Effector CD4-positive, alpha-beta T cell (primary cell): Measurements from ENCODE around the gene MSI2.

Experiments
- DNase-seq: peaks from one replicate; pipeline ENCODE4 v3.0.0-alpha.2; 2020

Gene MSI2

DNA sequence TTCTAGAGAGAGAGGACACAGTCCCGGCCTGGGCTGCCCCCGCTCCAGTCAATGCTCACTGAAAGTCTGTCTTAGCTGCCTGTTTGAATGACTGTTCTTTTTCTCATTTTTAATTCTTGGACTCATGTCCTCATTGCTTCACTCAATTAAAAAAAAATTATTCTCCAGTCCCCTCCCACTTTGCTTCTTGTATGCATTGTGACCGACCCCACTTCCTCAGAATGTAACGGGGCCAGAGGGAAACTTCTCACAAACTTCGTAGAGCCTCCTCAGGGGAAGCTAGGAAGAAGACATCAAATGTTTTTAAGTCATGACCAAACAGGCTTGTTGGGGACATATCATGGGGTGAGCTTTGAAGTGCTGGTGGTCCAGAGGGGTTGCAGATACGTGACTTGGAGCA lies 375.5 kb downstream of the MSI2 start:
- DNase-seq: no peak

DNA sequence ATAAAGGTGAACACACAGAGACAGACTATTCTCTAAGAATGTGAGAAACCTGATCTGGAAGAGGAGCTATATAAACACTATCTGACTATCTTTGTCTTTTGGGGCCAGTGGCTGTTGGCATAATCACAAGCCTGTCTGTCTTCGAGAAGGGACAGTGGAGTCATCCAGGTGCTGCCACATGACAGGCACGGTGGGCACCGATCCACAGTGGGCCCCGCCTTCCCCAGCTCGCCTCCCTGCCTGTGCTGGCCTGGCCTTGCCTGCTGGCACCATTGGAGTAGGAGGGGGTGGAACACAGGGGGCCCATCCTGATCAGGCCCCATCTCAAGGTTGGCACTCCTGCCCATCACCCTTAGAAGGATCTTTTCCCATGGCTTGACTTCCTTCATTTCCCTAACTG lies 376.0 kb downstream of the MSI2 start:
- DNase-seq: no peak

DNA sequence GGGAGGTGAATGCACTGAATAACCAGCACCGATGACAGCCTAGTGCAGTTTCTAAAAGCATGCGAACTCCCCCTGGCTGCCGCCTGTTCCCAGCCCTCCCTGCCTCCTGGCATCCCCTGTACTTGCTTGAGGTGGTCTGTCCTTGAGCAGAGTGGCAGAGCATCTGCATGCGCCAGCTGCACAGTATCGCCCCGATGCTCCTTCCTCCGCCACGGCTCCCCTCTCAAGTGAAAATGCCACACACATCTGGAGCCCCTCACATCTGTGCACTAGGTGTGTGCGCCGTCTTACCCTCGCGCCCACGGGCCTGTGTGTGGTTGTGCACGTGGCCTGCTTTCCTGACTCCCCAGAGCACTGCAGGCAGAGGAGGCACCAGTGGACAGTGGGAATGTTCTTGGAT lies 376.9 kb downstream of the MSI2 start:
- no peak for DNase-seq

DNA sequence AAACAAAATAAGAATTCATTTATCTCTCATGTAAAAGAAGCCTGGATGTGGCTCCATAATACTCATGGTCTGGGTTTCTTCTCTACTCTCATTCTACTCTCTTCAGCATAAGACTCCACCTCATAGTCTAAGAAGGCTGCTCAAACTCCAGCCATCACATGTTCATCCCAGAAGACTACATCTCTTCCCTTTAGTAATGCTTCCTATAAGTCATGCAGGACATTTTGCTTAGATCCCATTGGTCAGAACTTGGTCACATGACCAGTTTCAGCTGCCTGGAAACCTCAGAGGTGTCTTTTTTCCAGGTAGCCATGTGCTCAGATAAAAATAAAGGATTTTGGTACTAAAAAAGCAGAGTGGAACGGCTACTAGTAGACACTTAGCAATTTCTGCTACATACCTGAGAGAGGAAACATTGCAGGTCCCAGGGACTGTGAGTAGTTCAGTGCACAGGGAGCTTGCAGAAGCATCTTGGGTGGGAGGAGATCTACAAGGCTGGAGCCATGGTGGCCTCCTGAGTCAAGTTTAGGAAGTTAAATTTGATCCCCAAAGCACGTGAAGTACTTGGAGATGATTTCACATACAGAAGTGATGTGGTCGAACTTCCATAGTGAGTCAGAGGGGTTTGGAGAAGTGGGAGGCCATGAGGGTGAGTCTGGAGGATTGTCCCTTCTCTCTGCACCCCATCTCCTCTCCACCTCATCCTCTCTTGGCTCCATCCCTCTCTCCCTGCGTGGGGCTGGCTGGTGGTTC lies 378.6 kb downstream of the MSI2 start:
- no peak for DNase-seq

DNA sequence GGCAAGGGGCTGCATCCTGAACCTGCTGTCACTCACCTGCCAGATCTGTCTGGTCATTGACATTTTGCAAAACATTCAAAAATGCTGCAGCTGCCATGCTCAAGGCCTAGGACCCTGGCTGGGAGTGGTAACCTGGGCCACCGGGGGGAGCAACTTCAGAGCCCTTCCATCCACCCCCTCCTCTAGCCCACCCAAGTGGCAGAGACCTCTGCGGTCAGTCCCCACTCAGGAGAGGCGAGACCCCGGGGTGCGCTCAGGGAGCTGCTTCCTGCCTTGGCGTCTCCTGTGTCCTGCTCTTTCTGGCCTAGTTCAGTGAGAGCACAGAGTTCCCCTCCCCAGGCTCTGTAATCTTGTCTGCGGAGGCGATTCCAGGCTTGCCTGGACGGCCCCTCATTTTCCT lies 380.0 kb downstream of the MSI2 start:
- no peak for DNase-seq

DNA sequence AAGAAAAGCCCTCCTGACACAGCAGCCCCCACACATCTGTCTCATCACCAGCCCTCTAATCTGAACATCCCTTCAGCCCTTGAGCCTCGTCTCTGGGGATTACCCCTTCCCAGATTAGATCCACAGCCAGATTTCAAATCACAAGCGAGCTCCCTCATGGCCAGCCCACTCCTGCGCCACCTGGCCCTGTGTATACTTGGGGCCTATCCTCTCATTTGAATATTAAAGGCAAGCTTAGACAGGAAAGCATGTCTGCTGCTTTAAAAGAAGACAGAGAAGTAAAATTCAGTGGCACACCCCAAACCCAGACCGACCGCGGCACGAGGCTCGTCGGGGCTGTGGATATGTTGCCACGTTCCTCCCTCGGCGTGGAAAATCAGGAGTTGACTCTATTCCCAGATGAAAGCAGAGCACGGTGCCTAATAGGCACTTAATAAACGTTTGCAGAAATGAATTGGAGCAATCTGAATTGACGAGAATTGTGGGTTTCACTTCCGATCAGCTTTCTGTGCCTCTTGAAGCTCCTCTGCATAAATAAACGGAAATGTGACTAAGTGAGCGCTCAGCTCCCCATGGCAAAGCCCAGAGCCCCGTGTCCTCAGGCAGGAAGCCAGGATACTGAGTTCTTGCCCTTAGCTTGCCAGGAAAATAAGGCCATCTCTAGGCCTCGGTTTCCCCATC lies 380.8 kb downstream of the MSI2 start:
- DNase-seq: no peak

DNA sequence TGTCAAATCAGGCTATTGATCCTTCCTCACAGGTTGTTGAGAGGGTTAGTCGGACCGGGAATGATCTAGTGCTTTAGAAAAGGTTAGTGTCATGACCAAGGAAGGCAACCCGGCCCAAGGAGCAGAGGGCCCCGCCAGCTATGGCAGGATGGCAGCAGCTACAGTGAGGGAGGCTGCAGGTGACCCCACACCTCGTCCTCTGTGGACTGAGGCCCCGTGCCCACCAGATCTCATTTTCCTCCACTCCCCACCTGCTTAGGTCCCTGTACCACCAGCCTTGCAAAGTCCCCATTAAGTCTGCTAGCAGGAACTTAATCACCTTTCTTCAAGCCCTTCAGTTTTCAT lies 381.3 kb downstream of the MSI2 start:
- DNase-seq: no peak

DNA sequence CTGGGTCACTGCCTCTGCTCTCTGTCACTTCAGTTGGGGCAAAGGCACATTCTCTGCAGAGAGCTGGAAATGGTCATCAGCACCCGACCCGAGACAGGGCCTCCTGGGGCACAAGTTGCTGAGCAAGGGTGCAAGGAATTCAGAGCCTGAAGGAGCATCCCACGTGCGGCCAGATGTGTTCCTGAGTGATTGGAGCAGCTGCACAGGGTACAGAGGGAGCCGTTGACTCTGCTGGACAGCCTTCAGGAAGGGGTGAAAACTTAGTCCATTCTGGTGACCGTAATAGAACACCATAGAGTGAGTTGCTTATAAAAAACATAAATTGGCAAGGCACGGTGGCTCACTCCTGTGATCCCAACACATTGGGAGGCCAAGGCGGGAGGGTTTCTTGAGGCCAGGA lies 382.0 kb downstream of the MSI2 start:
- no peak for DNase-seq

DNA sequence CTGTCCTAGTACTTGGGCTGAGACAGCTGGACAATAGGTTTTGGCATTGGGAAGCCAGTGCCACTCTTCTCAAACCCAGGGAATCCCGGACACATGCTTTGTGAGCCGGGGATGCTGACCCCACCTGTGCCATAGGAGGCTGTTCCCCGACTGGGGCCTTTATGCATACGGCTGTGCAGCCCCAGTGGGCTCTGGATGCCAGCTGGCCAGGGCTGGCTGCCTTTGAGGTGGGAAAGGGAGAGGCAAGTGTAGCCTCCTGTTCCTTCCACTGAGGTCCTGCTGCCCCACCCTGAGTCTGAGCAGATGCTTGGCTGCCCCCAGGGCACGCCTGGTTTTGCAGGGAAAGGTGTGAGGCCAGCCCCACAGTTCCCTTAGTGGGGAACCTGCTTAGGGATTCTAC lies 383.1 kb downstream of the MSI2 start:
- DNase-seq: no peak

DNA sequence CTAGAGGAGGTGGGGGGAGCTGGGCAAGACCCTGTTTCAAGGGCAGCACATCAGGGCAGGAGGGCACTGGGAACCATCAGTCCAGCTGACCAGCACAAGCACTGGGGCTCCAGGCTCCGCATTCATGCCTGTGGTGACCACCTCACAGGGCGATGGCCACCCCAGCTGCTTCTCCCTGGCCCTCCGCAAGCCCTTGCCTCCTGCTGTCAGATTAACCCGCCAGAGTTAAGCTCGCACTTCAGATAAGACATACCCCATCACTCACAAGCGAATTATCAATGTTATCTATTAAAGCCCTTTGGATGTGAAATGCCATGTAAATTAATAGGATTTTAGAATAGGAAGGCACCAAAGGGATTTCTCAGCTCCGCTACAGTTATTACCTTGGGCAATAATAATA lies 383.8 kb downstream of the MSI2 start:
- DNase-seq: no peak

DNA sequence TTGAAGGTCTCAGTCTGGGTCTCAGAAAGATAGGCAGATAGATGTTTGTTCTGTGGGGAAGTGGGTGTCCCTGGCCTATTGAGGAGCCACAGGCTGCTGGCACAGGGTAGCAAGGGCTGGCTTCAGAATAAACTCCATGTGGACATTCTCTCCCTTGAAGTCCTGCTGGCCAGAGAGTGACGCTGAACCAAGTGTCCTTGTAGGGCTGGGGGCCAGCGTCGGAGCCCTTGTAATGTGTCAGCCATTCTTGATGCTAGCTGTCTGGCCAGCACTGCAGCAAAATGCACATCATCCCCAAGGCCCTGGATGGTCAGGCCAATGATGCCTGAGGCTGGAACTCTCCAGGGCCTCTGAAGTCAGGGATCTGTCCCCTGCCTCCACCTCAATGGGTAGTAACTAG lies 385.4 kb downstream of the MSI2 start:
- no peak for DNase-seq

DNA sequence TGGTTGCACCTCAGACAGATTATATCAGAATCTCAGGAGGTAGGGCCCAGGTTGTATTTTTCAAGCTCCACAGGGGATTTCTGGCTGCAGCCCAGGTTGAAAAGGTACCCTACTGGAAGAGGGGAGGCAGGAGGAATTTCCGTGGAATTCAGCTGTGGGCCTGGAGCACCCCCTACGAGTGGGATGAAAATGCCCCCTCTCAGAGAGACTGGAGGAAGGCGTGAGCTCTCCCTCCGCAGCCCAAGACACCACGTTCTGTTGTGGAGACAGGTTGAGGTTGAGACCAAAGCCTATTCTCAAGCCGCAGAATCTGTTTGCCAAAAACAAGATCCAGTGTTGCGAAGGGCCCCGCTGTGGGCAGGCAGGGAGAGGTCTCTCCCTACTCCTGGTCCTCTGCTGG lies 386.7 kb downstream of the MSI2 start:
- no peak for DNase-seq

DNA sequence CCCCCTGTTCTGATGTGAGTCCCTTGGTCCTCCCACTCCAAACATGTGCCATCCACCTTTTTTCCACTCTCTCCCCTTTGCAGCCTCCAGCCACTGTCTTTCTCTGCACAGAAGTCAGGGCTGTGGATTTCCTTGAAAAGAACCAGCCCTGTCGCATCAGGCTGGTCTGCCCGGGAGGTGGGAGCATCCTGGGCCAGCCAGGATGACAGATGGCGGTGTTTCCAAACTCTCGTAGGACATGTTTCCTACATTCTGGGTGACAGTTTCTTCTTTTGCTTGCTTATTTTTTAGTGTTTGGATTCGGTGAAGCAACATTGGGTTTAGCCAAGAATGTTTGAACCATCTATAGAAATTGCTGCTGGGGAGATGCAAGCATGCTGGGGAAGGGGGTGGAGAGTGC lies 388.0 kb downstream of the MSI2 start:
- DNase-seq: no peak

DNA sequence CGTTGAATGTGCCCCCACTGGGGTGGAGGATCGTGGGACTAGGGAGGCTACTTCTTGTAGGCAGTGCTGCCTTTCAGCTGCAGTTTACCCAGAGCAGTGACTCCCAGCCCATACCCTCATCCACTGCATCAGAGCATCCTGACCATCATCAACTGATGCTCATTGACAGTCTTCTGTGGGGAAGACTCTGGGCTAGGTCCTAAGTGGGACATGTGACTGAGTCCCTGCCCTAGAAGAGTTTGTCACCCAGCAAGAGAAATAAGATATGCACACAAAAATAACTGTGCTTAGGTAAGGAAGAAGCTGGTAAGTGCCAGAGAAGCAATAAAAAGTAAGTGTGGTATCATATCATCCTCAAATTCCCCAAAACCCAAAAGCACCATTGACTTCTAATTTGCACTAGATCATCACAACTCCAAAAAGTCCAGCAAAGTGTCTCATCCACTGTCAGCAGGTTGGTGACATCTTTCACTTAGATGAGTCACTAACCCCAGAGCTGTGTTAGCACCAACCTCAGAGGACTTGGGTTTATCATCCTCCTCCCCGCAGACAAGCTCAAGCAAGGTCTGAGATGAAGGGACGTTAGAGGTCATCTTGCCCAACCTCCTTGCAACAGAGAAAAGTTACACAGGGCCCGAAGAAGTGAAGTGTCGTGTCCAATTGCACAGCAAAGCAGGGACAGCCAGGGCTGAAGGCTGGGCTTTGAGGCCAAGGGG lies 389.8 kb downstream of the MSI2 start:
- no peak for DNase-seq

DNA sequence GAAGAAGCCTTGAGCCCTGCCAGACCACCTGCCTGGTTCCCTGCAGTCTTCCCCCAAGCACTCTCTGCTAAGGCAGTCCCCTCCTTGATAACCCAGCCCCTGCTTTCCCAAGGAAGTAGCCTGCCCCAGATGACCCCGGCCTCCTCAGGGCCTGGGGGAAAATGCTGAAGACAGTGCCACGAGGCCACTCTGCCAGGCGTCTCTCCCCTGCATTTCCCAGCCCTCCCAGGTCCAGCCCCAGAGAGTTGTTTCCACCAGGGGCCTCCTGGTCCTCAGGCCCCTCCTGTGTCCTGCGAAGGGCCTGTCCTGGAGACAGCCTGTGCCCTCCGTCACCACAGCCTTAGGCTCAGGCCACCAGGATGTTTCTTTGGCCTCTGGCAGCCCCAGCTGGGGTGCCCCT lies 392.4 kb downstream of the MSI2 start:
- no peak for DNase-seq

DNA sequence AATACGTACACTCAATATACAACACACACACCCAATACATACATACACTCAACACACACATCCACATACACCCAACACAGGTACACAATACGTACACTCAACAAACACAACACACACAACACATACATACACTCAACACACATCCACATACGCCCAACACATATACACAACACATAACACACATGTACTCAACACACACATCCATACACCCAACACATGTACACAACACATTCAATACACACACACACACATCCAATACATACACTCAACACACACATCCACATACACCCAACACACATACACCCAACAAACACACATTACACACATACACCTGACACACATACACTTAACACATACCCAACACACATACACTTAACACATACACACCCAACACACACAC lies 392.9 kb downstream of the MSI2 start:
- DNase-seq: no peak

DNA sequence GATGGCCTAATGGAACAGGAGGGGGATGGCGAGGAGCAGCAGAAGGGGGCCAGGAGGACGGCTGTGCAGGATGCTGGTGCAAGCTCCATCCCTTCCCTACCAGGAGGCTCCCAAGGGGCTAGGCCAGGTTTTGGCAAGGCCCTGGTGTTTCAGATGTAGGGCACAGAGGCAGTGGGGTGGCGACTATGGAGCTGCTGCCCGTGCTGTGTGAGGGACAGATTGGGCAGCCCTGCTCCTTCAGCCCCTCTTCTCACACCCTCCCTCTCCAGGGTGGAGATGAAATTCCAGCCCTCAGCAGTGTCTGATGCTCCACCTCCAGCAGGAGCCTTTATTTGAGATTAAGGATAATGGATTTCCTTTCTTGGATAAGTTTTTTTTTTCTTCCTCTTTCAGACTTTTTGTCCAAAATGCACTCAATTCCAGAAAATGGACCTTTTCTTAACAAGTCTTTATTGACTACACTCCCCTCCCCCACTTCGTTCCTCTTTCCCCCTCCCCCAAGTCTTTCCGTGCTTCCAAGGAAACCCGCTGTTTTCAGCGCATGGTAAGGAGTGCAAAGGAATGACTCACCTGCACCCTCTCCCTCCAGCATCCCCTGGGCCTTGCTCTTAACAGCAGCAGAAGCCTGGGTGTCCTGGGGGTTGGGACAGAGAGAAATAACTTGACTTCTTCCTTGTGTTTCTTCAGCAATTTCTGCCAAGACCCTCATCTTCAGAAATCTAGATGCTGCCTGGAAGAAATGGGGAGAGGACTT lies 393.6 kb downstream of the MSI2 start:
- DNase-seq: no peak

DNA sequence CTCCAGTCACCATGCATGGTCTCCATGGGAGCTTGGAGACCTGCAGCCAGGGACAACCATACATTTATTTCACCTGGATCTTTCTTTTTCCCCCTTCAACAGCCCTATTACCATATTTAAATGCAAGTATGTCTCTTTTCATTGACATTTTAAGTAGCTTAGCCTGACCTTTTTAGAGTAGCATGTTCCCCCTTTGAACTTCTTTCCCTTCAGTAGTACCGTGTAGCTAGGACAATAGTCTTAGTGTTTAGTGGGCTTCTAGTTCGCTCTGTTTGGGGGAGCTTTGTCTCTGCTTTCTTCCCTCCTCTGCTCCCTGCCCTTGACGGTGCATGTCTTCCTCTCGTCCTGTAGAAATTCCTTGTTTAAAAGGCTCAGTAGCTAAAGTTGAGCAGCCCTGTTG lies 394.2 kb downstream of the MSI2 start:
- no peak for DNase-seq

DNA sequence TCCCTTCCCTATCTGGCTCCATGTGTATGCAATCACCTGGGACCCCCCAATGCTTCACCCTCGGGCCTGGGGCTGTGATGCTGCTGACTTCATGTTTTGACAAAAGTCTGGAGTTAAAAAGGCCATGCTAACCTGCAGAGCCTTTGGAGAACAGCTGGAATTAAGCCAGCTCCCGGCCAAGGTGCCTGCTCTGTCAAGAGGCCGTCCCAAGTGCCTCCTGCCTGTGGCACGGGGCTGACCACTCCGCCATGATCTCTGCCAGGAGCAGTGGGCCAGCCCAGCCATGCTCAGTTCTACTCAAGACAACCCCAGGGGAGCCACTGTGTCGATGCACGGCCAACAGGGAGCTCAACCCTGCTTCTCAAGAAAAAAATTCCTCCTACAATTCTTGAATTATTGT lies 395.1 kb downstream of the MSI2 start:
- no peak for DNase-seq

DNA sequence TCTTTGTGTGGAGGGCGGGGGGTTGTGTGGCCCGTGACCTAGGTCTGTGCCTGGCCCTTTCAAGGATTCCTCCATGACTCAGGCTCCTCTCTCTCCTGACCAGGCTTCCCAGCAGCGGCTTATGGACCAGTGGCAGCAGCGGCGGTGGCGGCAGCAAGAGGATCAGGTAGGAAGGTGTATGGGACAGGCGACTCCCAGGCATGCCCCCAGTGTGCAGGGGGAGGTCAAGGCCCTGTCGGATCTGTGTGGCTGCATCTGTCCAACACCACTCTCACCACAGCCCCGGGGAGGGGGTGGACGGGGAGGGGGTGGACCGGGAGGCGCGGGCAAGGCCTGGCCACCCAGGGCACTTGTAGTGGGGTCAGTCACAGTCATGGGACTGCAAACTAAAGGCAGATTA lies 395.7 kb downstream of the MSI2 start:
- DNase-seq: no peak

DNA sequence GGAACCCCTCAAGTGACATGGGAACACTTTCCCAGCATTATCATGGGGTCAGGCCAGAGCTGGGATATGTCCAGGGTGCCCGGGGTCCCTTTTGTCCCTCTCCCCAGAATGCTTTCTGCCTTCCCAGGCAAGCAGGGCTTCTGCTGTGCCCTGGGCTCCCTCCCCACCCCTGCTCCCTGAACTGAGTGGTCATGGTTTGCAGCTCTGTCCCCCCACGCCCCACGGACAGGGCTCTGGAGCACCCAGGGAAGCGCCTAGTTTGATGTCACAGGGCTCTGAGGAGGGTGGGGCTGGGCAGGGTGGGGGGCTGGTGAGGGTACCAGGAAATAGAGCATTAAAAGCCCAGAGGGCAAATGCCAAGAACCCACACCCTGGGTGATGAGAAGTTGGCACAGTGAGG lies 396.5 kb downstream of the MSI2 start:
- DNase-seq: no peak

DNA sequence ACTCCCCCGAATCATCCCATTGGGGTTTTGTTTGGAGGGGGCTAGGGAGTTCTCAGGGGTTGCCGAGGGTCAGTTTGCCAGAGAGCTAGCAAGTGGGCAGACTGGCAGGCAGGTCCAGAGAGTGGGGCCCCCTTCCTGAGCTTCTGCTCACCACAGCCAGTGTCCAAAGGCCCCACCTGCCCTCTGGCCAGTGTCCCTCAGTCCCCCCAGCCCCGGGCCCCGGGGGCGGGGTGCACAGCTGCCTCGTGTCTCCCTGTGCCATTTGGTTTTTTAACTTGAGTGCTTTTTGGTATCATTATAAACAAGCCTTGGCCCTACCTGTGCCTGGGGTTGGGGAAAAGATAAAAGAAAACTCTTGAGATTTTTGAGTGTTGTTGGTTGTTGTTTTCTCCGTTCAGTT lies 397.0 kb downstream of the MSI2 start:
- DNase-seq: no peak

DNA sequence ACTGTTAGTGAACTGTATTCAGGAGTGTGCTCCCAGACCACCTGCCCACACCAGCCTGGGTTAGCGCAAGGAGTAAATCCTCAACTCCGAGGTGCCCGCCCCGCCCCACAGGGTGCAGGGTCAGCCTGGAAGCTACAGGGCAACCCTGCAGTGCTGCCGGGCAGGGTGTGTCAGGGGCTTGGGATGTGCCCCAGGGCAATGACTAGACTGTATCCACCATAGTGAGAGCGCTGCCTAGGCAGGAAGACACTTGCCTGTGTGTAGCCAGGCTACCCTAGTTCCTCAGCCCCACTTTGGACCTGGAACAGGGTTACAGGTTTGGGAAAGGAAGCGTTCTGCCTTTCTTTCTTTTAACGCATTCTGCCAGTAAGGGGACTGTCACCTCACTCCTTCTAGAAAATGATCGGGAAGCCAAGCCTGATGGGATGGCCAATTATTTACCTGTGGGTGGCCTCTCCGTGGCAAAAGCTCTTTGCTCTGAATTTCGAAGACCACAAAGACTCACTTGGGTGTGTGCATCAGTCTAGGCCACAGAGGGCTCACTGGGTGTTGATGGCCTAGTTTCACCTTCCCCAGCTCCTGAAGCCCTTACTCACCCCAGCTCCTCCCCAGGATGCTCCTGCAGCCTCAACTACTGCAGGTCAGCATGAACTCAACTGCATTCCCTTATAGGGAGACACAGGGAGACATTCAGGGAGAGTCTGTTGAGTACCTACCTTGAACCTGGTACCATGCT lies 397.9 kb downstream of the MSI2 start:
- no peak for DNase-seq
